HepG2 (cell line): Measurements from ENCODE around the gene P2RX7. TPM values are rescaled to one million over a fixed set of nuclear protein-coding genes. Genes with fewer than 3 reads are reported as not detected.

Experiments
- AHDC1 ChIP-seq: sonication (generic); formaldehyde crosslinking; IDR thresholded peaks from 2 replicates; pipeline ENCODE4 v1.5.1; 2020; ENCODE audit warnings: mild to moderate bottlenecking, missing genetic modification reagents, borderline replicate concordance
- GTF2F1 ChIP-seq: fragments of 150-350 bp; IDR thresholded peaks from 2 replicates; pipeline ENCODE4 v1.6.1; 2014; ENCODE audit warnings: low read length
- IRF1 ChIP-seq: sonication (generic); formaldehyde crosslinking; IDR thresholded peaks from 2 replicates; pipeline ENCODE4 v1.4.0; 2020; ENCODE audit warnings: low read depth, mild to moderate bottlenecking, missing genetic modification reagents
- IRF2 ChIP-seq: IDR thresholded peaks from 2 replicates; pipeline ENCODE4 v1.6.1; 2018; ENCODE audit warnings: missing genetic modification reagents, missing compliant biosample characterization
- MEF2D ChIP-seq: sonication (generic); formaldehyde crosslinking; IDR thresholded peaks from 2 replicates; pipeline ENCODE4 v1.5.1; 2020; ENCODE audit warnings: mild to moderate bottlenecking, missing genetic modification reagents
- MTERF4 ChIP-seq: sonication (generic); formaldehyde crosslinking; IDR thresholded peaks from 2 replicates; pipeline ENCODE4 v1.8.0; 2023; ENCODE audit warnings: mild to moderate bottlenecking, missing genetic modification reagents
- SRSF1 ChIP-seq: fragments of 200-400 bp; formaldehyde crosslinking; optimal IDR thresholded peaks from 2 replicates; pipeline ENCODE3; 2017; ENCODE audit warnings: mild to moderate bottlenecking, low read depth, low read length, moderate library complexity
- SYNCRIP ChIP-seq: fragments of 200-400 bp; formaldehyde crosslinking; IDR thresholded peaks from 2 replicates; pipeline ENCODE4 v1.6.1; 2018; ENCODE audit warnings: mild to moderate bottlenecking, low read depth, low read length; ENCODE audit not compliant: insufficient read depth
- TGIF2 ChIP-seq: IDR thresholded peaks from 2 replicates; pipeline ENCODE4 v1.6.1; 2016; ENCODE audit warnings: control low read depth, missing compliant biosample characterization
- ZFYVE20 ChIP-seq: sonication (generic); formaldehyde crosslinking; IDR thresholded peaks from 2 replicates; pipeline ENCODE4 v1.8.0; 2023; ENCODE audit warnings: low read depth, mild to moderate bottlenecking, moderate library complexity, missing genetic modification reagents, borderline replicate concordance
- ZHX1 ChIP-seq: sonication (generic); formaldehyde crosslinking; IDR thresholded peaks from 2 replicates; pipeline ENCODE4 v1.8.1; 2022; ENCODE audit warnings: low read depth, mild to moderate bottlenecking, missing genetic modification reagents
- ZNF597 ChIP-seq: sonication (generic); formaldehyde crosslinking; IDR thresholded peaks from 2 replicates; pipeline ENCODE4 v1.5.0; 2020; ENCODE audit warnings: missing genetic modification reagents
- ZSCAN25 ChIP-seq: sonication (generic); formaldehyde crosslinking; IDR thresholded peaks from 2 replicates; pipeline ENCODE4 v1.8.0; 2022; ENCODE audit warnings: mild to moderate bottlenecking, missing genetic modification reagents
- polyA plus RNA-seq, 8 experiments: library from polyadenylated mRNA; depleted of rRNA in 3 of 8; stranded (reverse) in 7 of 8; unstranded in 1 of 8; fragments of >200 nt; fragmentation: Illumina TruSeq in 4 of 8; extraction: Trizol in 4 of 8; gene quantifications; 2 replicates each; pipeline versions ENCODE4 v1.2.1 to v1.2.3, GENCODE V29; 2011 to 2016; ENCODE audit warnings: low read depth in 4 of 8, missing spikeins in 1 of 8, mixed read lengths in 1 of 8; ENCODE audit not compliant: insufficient read depth in 1 of 8
- total RNA-seq, 5 experiments: library from RNA; depleted of rRNA; stranded (reverse); fragments of >200 nt; fragmentation: Illumina TruSeq; extraction: Trizol; gene quantifications; 2 replicates each; pipeline ENCODE4 v1.2.3, GENCODE V29; 2016; ENCODE audit warnings: low read depth in 1 of 5

The P2RX7 gene
- total and polyA plus RNA-seq, 2 of the 13 experiments (the other 11 are each of a cell fraction or from before 2014, with no cell fraction given) = 0.13 to 0.73 TPM

- no peak for TF ChIP-seq AHDC1 (CRISPR knock-in tag)
- no peak for TF ChIP-seq MEF2D (CRISPR knock-in tag)
- TF ChIP-seq TGIF2 (CRISPR knock-in tag) = no peak
- no peak for TF ChIP-seq ZSCAN25 (CRISPR knock-in tag)
- no peak for TF ChIP-seq IRF1 (CRISPR knock-in tag)
- TF ChIP-seq SYNCRIP = no peak
- no peak for TF ChIP-seq IRF2 (CRISPR knock-in tag)
- no peak for TF ChIP-seq ZNF597 (CRISPR knock-in tag)
- no peak for TF ChIP-seq MTERF4
- no peak for TF ChIP-seq ZFYVE20 (CRISPR knock-in tag)
- TF ChIP-seq ZHX1 (CRISPR knock-in tag) = no peak
- no peak for TF ChIP-seq SRSF1
- TF ChIP-seq GTF2F1 = no peak
Measured at GRCh38 chr12:121218588-121219352, 86.1 kb downstream of the P2RX7 start (continued).
